Psoas muscle (tissue), 8 donors: Measurements from ENCODE around the gene EIF3A. TPM values are rescaled to one million over a fixed set of nuclear protein-coding genes. Genes with fewer than 3 reads are reported as not detected.

ENCODE experiments used
- ATAC-seq, 4 donors: fragments of 200-7000 bp; cut with Tn5 transposase; one replicate each; pipeline ENCODE4 v1.9.1; 2020; ENCODE audit warnings: moderate library complexity in 3 of 4, mild to moderate bottlenecking in 2 of 4
- DNase-seq, 2 donors: peaks; one replicate each; pipeline ENCODE4 v3.0.0-alpha.2; 2020
- H3K27ac ChIP-seq: fragments of 200-600 bp; one replicate; pipeline ENCODE4 v1.8.0; 2022
- H3K27me3 ChIP-seq, 3 donors: fragments of 200-600 bp in 1 of 3; one replicate each; pipeline versions ENCODE4 v1.6.1 to v1.8.0; 2013 to 2022; ENCODE audit warnings: low read length in 2 of 3, mild to moderate bottlenecking in 2 of 3, moderate library complexity in 1 of 3; ENCODE audit not compliant: insufficient read depth in 3 of 3
- H3K36me3 ChIP-seq, 2 donors: fragments of 200-600 bp in 1 of 2; one replicate each; pipeline versions ENCODE4 v1.6.1 to v1.8.0; 2013 to 2022; ENCODE audit warnings: low read depth in 1 of 2, mild to moderate bottlenecking in 1 of 2, moderate library complexity in 1 of 2; ENCODE audit not compliant: insufficient read depth in 1 of 2
- H3K4me1 ChIP-seq: fragments of 200-600 bp; one replicate; pipeline ENCODE4 v1.8.0; 2022
- H3K4me3 ChIP-seq: fragments of 200-600 bp; one replicate; pipeline ENCODE4 v1.8.0; 2022; ENCODE audit warnings: mild to moderate bottlenecking
- H3K9me3 ChIP-seq: fragments of 200-600 bp; one replicate; pipeline ENCODE4 v1.8.0; 2022
- CTCF ChIP-seq: fragments of 200-600 bp; IDR thresholded peaks from one replicate; pipeline ENCODE4 v1.8.0; 2022; ENCODE audit warnings: antibody characterized with exemption
- WGBS, 3 donors: extraction: QIAGEN DNeasy Blood & Tissue Kit; methylation state at CpG; one replicate each; pipeline versions ENCODE4 v1.1.6 to v1.1.7; 2013; 5-methylcytosine and 5-hydroxymethylcytosine counted together
- intact Hi-C, 2 donors: fragments of 100-400 bp; cut with DNase I; formaldehyde crosslinking; loops; one replicate each; pipeline versions ENCODE4 v1.11.0 to v1.14.2; 2022
- polyA plus RNA-seq, 3 donors: library from polyadenylated mRNA; stranded (reverse); fragments of 200-250 nt; gene quantifications; one replicate each; pipeline ENCODE4 v1.2.3, GENCODE V29; 2013
- total RNA-seq, 4 donors: library from RNA; stranded (reverse); fragmentation: NEBNext Ultra II Directional in 2 of 4; extraction: Animal tissue kit (Norgen Biotek cat#: 25700) in 2 of 4; gene quantifications; one replicate each; pipeline versions ENCODE4 v1.2.1 to v1.2.4, GENCODE V29; 2021 to 2023
- donor health status: healthy with polysubstance abuse.
- donor health status: DM: no; HTN: no; CAD: no; lungs with moderate emphysema.
- donor health status: Bipolar disorder and iron deficiency.
- donor health status: healthy.
- donor health status: DM: yes; HTN: yes; CAD: no.
- donor health status: DM: no; HTN: no; CAD: no.
- donor health status: DM: no; HTN: no; CAD: no.
- donor health status: DM: yes; HTN: yes; CAD: no.

EIF3A gene
- total and polyA plus RNA-seq, 7 donors = 71.3 to 226 (median 148) TPM

GRCh38 chr10:119042169-119042568, 38.4 kb downstream of the EIF3A start:
- TF ChIP-seq CTCF = no peak
- H3K36me3 ChIP-seq = peaks cover 20 to 100% of the 10 kb centered on the region in 2 donors
- DNase-seq (no peak), ATAC-seq (peak in 2 of 4 donors; percentile 12 to 14)
- no peaks in the 10 kb centered on the region for H3K27me3 ChIP-seq
- H3K9me3 ChIP-seq = no peaks in the 10 kb centered on the region
- no peak overlapping the region for H3K27ac ChIP-seq
- no peaks in the 10 kb centered on the region for H3K4me1 ChIP-seq
- 94 to 97% (median 95%) methylated on average over 26 of the region's 26 CpGs for WGBS, 3 donors
- H3K4me3 ChIP-seq = no peak overlapping the region
- intact Hi-C loops = loop anchor here in 1 of 2 donors (10.0 kb wide), 1 partner anchor 883 kb away; no protein-coding TSS in a partner anchor

- Histone ChIP-seq H3K36me3 (peaks cover 21 to 100% of the 10 kb centered on the region in 2 donors), H3K27ac (no peak overlapping the region), H3K4me1 (no peaks in the 10 kb centered on the region), H3K9me3 (no peaks in the 10 kb centered on the region), H3K27me3 (no peaks in the 10 kb centered on the region), H3K4me3 (no peak overlapping the region)
- intact Hi-C loops = loop anchor here in 1 of 2 donors (10.0 kb wide), 1 partner anchor 883 kb away; no protein-coding TSS in a partner anchor
- ATAC-seq = no peak
- DNase-seq = no peak
- no peak for TF ChIP-seq CTCF
- 84 to 93% (median 89%) methylated on average over 4 of the region's 4 CpGs for WGBS, 3 donors
Measured at GRCh38 chr10:119041326-119041725, 39.3 kb downstream of the EIF3A start.

GRCh38 chr10:119039161-119039560, 41.5 kb downstream of the EIF3A start:
- no peak overlapping the region for H3K27ac ChIP-seq
- H3K36me3 ChIP-seq = peaks cover 19 to 100% of the 10 kb centered on the region in 2 donors
- no peaks in the 10 kb centered on the region for H3K9me3 ChIP-seq
- no peak for DNase-seq
- WGBS, 3 donors = 70 to 92% (median 81%) methylated on average over 1 of the region's 1 CpG
- H3K4me3 ChIP-seq = no peak overlapping the region
- intact Hi-C loops = no loop called here
- TF ChIP-seq CTCF = no peak
- H3K4me1 ChIP-seq = no peaks in the 10 kb centered on the region
- peak in 1 of 4 donors; percentile 25 for ATAC-seq
- no peaks in the 10 kb centered on the region for H3K27me3 ChIP-seq

- peak in 1 of 4 donors; percentile 18 for ATAC-seq
- peak overlapping the region; percentile 74 for H3K4me3 ChIP-seq
- H3K27ac ChIP-seq = peak overlapping the region; percentile 90
- H3K27me3 ChIP-seq = no peaks in the 10 kb centered on the region
- peaks cover 13% of the 10 kb centered on the region for H3K4me1 ChIP-seq
- peaks cover 0 to 39% of the 10 kb centered on the region in 2 donors for H3K36me3 ChIP-seq
- no peak for TF ChIP-seq CTCF
- H3K9me3 ChIP-seq = no peaks in the 10 kb centered on the region
- WGBS, 3 donors = 36 to 67% (median 39%) methylated on average over 7 of the region's 7 CpGs
- DNase-seq = no peak
- intact Hi-C loops = loop anchor here (5.0 kb wide), 2 partner anchors 36 to 46 kb away; no protein-coding TSS in a partner anchor
Measured at GRCh38 chr10:119031496-119032059, 49.0 kb downstream of the EIF3A start.
